ENCODE measurements around the gene LCN10.

LCN10 gene

DNA sequence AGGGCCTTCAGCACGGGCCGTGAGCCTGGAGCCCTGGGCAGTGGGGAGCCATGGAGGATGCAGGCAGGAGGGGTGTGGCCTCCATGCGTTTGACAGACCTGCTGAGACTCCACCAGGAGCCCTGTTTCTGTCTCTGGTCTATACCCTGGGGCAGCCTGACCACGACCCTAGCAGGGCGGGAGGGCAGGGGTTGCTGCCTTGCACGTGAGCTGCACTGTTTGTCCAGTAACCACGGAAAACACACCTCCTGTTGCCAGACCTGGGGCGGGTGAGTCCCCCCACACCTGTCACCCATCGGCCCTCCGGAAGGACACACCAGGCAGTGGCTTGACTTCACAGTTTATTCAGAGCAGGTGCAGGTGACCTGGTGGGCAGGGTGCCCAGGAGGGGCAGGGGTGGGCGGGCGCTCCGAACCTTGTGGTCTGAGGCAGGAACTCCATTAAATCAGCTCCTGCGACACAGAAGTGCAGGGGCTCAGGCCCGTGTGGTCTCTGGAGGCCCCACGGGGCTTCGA lies 11.4 kb upstream of the LCN10 start:
- no peak for DNase-seq

DNA sequence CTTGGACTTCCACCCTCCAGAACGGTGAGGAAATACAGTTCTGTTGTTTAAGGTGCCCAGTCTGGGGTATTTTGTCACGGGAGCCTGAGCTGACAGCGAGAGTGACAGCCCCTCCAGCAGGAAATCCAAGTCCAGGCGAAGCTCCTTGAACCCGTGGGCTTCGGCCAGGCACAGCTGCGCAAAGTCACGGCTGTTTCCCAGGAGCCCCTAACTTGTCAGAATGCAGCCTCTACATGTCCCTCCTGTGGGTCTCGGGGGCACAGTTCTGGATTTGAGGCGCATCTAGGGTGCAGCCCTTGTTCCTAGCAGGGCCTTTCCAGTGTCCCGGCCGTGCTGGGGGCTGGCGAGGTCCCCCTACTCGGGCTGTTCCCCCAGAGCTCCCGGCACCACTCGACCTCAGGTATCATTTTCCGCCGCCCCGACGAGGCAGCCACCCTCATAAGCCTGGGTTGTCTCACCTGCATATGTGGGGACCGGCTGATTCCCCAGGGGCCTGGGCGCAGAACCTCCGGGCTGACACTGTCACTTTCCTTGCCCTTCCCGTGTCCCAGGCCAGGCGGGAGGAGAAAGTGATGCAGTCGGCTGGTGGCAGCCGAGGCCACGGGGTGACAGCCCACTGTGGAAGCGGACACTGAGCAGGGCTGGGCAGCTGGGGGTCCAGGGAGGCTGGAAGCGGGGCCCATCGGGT lies 10.8 kb upstream of the LCN10 start:
- no peak for DNase-seq

DNA sequence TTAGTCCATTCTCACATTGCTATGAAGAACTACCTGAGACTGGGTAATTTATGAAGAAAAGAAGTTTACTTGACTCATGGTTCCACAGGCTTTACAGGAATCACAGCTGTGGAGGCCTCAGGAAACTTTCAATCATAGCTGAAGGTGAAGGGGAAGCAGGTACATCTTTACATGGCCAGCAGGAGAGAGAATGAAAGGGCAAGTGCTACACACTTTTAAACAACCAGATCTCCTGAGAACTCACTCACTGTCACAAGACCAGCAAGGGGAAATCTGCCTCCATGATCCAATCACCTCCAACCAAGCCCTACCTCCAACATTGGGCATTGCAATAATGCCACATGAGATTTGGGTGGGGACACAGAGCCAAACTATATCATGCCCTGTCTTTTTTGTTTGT lies 9.1 kb upstream of the LCN10 start:
- no peak for DNase-seq

DNA sequence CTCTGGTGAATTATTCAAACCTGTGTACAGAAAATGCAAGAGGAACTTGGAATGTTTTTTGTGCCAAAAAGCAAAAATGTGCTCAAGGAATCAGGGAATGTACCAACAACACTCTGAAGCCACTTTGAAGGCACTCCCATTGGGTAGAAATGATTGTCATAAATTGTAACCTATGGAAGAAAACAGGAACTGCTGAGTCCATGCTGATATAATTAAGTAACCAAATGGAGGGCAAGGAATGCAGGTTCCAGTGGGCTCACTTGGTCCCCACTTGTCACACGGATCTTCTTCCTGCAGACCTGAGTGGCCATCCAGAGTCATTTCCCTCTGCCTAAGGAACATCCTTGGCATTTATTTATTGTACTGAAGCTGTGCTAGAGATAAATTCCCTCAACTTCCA lies 8.5 kb upstream of the LCN10 start:
- no peak for DNase-seq

DNA sequence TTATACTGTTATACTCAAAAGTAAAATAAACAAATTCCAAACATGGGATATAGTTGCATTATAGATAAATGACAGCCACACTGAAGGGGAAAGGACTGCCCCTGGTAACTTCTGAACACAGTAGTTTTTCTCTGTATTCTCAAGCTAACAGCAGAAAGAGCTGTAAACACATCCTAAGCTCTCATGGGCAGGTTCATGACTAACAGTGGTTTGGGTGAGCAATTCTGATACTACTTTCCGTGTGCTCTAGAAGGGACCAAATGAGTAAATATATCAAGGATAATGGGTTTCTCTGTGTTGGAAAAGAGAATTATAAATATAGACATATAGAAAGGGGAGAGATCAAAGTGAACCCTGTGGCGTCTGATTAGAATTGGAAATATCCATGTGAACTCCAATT lies 7.8 kb upstream of the LCN10 start:
- DNase-seq, result no peak

DNA sequence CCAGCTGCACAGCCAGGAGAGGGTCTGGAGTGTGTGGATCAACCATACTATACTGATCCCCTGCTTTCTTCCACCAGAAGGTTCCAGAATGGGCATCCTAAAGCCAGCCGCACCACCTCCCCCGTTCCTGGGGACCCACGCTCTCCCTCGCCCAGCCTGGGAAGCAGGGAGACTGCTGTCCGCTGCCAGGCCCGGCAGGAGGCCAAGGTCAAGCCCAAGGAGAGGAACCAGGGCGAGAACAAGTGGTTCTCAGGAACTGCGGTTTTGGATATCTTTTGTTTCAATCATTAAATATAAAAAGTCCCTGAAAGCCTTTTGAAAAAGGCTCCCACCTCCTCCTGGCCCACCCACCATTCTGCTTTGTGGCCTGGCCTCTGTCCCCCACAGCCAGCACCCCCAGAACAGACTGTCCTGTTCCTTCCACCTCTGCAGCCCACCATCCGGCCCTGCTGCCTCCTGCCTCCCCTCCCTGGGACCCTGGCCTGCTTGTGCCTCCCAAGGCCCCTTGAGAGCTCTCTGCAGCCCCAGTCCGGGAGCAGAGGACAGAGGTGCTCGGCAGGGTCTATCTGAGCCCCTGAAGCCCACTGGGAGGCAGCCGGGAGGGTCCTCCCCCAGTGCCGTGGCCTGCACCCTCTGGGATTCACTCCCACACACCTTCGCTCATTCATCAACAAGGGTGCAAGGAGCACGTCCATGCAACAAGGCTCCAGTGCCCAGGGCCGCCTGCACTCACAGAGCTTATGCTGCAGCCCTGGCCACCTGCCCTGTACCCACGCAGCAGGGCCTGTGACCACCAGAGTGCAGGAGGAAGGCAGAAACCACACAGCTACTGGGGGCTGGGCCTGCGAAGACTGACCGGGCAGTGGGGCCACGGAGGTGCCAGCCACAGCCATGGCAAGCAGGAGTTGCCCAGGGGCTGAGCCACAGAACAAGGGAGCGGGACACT lies 6.2 kb upstream of the LCN10 start:
- DNase-seq, result no peak

GRCh38 chr9:136748201-136748600 lies 5.5 kb upstream of the LCN10 start, which contains the start of gene LCN6:
Gene LCN6, minus strand, starts transcription at chr9:136748525. Its CDS starts 42 bp downstream, at chr9:136748483.
- DNase-seq, result no peak

DNA sequence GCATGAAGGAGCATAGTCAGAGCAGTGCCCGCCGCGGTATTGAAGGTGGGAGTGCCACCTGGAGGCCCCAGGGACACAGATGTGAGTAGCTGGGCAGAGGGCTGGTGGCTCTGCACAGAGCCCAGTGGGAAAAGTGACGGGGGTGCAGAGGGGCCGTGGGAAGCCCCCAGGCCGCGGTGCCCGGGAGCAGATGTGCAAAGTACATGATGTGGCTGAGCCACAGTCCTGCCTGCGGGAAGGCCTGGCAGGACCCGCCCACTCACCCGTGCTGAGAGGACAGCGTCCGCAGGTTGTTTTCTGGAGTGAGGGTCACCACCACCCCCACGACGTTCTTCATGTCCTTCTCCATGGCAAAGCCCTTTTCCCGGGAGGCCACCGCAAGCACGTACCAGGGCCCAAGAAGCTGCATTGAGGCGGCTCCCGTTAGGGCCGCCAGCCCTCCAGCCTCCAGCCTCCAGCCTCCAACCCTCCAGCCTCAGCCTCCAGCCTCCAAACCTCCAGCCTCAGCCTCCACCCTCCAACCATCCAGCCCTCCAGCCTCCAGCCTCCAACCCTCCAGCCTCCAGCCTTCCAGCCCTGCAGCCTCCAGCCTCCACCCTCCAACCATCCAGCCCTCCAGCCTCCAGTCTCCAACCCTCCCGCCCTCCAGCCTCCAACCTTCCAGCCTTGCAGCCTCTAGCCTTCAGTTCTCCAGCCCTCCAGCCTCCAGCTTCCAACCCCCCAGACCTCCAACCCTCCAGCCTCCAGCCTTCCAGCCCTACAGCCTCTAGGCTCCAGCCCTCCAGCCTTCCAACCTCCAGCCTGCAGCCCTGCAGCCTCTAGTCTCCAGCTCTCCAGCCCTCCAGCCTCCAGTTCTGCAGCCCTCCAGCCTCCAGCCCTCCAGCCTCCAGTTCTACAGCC lies 4.7 kb upstream of the LCN10 start:
- no peak for DNase-seq

- no peak for DNase-seq
Observed at GRCh38 chr9:136746621-136747020, 3.9 kb upstream of the LCN10 start.

DNA sequence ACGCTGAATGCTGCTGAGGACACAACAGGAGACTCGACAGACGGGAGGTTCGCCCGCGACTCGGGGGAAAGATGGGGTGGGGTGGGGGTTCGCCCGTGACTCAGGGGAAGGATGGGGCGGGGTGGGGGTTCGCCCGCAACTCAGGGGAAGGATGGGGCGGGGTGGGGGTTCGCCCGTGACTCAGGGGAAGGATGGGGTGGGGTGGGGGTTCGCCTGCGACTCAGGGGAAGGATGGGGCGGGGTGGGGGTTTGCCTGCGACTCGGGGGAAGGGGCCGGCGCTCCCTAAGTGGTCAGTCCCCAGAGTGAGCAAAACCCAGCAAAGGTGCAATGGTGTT lies 3.4 kb upstream of the LCN10 start:
- no peak for DNase-seq

GRCh38 chr9:136745389-136746154 lies 2.8 kb upstream of the LCN10 start:
- no peak for DNase-seq

DNA sequence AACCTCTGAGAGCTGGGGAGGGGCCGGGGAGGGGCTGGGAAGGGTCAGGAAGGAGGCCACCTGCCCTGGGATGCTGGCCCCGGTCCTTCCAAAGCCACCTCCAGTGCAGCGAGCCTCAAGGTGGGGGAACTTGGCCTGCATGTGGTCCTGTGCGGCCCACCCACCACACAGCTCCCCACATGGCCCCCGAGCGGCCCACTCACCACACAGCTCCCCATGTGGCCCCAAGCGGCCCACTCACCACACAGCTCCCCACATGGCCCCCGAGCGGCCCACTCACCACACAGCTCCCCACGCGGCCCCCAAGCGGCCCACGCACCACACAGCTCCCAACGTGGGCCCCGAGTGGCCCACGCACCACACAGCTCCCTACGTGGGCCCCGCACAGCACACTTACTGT lies 2.0 kb upstream of the LCN10 start:
- DNase-seq, result no peak

GRCh38 chr9:136743639-136744211 lies 985 bp upstream of the LCN10 start:
- no peak for DNase-seq

GRCh38 chr9:136741883-136742571 lies 713 bp downstream of the LCN10 start:
- no peak for DNase-seq

DNA sequence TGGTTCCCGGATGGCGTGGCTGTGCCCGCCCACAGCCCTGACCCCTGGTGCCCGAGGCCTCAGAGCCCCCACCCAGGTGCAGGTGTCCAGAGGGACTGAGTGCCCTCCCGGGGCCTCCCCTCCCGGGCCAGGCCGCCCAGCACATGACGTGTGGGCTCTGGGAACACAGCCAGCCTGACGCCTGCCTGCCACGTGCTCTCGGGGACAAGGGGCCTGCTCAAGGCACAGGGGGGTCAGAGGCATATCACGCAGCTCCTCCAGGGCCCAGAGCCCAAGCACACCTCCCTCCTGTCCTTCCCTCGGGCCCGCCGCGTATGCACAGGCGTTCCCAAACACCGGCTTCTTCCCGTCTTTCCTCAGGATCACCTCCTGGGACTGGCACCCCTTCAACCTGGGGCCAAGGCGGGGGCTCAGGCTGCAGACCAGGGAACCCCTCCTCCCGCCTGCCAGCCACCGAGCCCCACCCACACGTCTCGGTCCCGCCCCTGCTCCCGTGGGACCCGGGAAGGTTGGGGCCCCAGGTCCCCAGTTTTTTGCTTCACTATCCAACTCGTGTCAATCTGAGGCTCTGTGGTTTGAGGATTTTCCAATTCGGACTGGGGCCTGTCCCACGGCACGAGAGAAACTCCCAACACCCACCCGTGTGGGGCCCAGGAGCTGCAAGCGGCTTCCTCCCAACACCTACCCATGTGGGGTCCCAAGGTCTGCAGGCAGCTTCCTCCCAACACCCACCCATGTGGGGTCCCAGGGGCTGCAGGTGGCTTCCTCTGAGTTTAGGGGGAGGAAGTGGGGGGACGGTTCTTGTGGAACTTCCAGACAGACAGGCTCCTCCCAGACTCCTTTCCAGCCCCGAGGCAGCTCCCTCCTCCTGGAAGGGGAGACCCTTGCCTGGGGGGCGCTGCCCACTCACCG lies 1.5 kb downstream of the LCN10 start:
- no peak for DNase-seq

DNA sequence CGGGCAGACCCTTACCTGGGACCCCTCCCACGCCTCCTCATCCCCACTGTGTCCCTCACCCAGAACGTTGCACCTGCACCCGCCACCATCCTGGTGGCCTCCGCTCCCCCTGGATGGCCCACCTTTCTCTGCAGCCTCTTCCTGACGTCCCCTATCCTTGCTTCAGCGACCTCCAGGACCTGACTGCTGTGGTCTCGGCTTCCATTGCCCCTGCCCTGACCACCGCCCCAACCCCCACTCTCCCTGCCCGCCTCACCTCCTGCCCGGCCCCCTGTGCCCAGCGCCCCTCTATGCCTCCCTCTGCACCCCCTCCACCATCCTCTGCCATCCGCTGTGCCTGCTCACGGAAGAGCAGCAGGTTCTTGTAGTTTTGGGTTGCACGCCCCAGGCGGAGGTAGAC lies 2.2 kb downstream of the LCN10 start:
- DNase-seq, result no peak

- no peak for DNase-seq
Observed at GRCh38 chr9:136740069-136740468, 2.7 kb downstream of the LCN10 start.

DNA sequence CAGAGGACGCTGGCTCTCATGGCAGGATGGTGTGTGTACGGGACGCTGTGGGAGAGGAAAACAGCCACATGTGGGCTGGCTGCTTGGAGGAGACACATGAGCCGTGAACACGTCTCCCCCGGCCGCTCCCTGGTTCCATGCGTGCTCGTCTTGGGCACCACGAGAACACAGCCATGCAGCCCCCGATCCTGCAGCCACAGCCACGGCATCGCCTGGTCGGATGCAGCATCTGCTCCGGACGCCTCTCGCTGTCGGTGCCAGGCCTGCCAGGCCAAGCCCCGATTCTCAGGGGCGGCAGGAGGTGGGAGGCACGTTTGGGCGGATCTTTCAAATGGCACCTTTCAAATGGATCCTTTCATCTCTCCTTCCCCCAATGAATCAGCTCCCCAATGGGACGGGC lies 3.2 kb downstream of the LCN10 start:
- DNase-seq, result no peak

- DNase-seq, result no peak
Observed at GRCh38 chr9:136738960-136739359, 3.8 kb downstream of the LCN10 start.

DNA sequence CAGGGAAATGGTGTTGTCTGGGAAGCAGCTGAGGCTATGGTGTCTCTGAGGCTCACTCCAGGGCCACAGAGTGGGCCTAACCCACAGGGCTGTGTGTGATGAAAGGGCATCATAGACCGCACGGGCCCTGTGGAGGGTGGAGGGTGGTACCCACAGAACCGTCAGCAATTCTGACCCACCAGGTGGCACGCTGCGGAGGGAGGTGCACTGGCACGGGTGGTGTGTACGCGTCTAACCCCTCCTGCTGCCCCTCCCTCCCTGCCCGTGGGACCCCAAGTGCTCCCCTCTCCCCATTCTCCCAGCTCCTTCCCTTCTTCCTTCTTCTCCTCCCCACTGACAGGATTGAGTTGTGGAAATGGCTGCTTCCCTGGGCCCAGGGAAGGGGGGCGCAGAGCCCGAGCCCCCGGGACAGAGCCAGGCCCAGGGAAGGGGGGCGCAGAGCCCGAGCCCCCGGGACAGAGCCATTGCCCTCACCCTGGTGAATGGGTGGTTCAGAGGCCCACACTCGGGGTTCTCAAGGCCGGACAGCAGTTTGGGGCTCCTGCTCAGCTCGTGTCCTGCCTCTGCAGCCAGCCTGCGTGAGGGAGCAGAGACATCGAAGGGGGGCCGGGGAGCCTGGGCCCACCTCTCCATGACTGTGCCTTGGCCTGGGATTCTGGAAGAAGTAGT lies 6.8 kb downstream of the LCN10 start:
- DNase-seq, result no peak
